B cell (primary cell): Measurements from ENCODE around the gene MSH5.

ENCODE experiments used
- EZH2 ChIP-seq: IDR thresholded peaks from 2 replicates; pipeline ENCODE4 v1.6.1; 2012; ENCODE audit warnings: borderline replicate concordance, low read depth, mild to moderate bottlenecking, moderate library complexity, low read length; ENCODE audit not compliant: insufficient read depth, poor library complexity, severe bottlenecking
- TF ChIP-seq, protein P1 (sequence below): fragments of 200-600 bp; IDR thresholded peaks from one replicate; pipeline ENCODE4 v1.8.0; 2022; ENCODE audit warnings: antibody characterized with exemption, mild to moderate bottlenecking

DNA sequence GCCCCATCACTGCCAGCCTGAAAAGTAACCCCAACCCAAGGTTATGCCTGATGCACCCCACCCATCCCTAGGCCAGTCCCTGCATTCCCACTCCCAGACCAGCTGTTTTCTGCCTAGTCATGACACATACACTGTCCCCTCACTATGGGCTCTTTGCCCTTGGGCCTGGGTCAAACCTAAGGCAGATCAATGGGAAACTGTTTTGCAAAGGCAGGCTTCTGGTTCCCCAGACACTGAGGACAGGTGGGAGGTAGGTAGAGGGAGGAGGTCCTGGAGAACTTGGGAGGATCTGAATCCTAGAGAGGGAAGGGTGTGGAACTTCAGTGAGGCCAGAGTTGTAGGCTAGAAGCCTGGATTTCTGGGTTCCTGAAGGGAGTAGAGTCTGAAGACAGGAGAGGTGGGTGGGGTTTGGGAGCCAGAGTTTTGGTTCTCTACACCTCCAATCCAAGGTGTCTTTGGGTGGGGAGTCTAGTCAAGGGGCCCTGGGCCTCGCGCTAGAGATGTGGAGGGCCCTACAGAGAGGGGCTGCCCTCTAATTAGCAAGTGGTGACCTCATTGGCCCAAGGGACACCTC is 5.5 kb upstream of the MSH5 start:
- TF ChIP-seq, protein P1, sequence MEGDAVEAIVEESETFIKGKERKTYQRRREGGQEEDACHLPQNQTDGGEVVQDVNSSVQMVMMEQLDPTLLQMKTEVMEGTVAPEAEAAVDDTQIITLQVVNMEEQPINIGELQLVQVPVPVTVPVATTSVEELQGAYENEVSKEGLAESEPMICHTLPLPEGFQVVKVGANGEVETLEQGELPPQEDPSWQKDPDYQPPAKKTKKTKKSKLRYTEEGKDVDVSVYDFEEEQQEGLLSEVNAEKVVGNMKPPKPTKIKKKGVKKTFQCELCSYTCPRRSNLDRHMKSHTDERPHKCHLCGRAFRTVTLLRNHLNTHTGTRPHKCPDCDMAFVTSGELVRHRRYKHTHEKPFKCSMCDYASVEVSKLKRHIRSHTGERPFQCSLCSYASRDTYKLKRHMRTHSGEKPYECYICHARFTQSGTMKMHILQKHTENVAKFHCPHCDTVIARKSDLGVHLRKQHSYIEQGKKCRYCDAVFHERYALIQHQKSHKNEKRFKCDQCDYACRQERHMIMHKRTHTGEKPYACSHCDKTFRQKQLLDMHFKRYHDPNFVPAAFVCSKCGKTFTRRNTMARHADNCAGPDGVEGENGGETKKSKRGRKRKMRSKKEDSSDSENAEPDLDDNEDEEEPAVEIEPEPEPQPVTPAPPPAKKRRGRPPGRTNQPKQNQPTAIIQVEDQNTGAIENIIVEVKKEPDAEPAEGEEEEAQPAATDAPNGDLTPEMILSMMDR, result no peak
- no peak for TF ChIP-seq EZH2
